Ovary (tissue), 3 donors: ENCODE results near the gene TMC8.

Experiments
- CTCF ChIP-seq, 3 donors: fragments of 450-650 bp in 2 of 3; fragments of 200-600 bp in 1 of 3; IDR thresholded peaks; one replicate each; pipeline versions ENCODE4 v1.5.1 to v1.8.0; 2016 to 2022; ENCODE audit warnings: antibody characterized with exemption in 3 of 3, mild to moderate bottlenecking in 1 of 3
- EP300 ChIP-seq: sonication (generic); formaldehyde crosslinking; IDR thresholded peaks from one replicate; pipeline ENCODE4 v1.6.1; 2017; ENCODE audit warnings: antibody characterized with exemption
- donor health status: DM: no; HTN: no; CAD: no.

- TF ChIP-seq CTCF (IDR thresholded peaks at IDR 0.05) (peak; percentile 96 to 99 (median 97)), EP300 (no peak)
These were observed 17.8 kb upstream of the TMC8 start for GRCh38 chr17:78112518-78113471.
